CD4-positive, alpha-beta T cell (primary cell): ENCODE results near the gene TEKT4. TPM values are rescaled to one million over a fixed set of nuclear protein-coding genes. Genes with fewer than 3 reads are reported as not detected.
"Not testable (repeated sequence)": the region's sequence is repeated elsewhere in the genome, so short reads cannot be mapped to it uniquely, and the experiment has no call there.

ENCODE experiments used
- ATAC-seq: fragments of 200-7000 bp; cut with Tn5 transposase; one replicate; pipeline ENCODE4 v1.10.0; 2022; ENCODE audit warnings: mild to moderate bottlenecking; ENCODE audit not compliant: poor library complexity
- CTCF ChIA-PET: fragments of 350-600 bp; sonication (Branson Sonifier 250); formaldehyde crosslinking; loops from one replicate; lab custom pipeline; 2021; ENCODE audit warnings: antibody characterized with exemption, inconsistent platforms; lab: Charles Lee
- POLR2A ChIA-PET: fragments of 350-600 bp; sonication (Branson Sonifier 250); formaldehyde crosslinking; loops from one replicate; lab custom pipeline; 2021; ENCODE audit warnings: antibody characterized with exemption, inconsistent platforms; lab: Charles Lee
- DNase-seq, 14 experiments: peaks; one replicate each; pipeline ENCODE4 v3.0.0-alpha.2; 2013 to 2020; ENCODE audit warnings: mixed read lengths in 2 of 14
- H3K27ac ChIP-seq, 2 donors: one replicate each; pipeline versions ENCODE4 v1.5.1 to v1.7.0; 2013; ENCODE audit warnings: low read length in 2 of 2, low read depth in 1 of 2, mild to moderate bottlenecking in 1 of 2
- H3K27me3 ChIP-seq, 2 experiments: 1 replicate in 1 of 2; 2 replicates in 1 of 2; pipeline versions ENCODE4 v1.6.1 to v1.7.0; 2013; ENCODE audit warnings: low read length in 2 of 2, control low read depth in 1 of 2, mild to moderate bottlenecking in 1 of 2, moderate library complexity in 1 of 2; ENCODE audit not compliant: insufficient read depth in 2 of 2, control insufficient read depth in 1 of 2
- H3K36me3 ChIP-seq: one replicate; pipeline ENCODE4 v1.6.1; 2013; ENCODE audit warnings: low read length, control low read depth; ENCODE audit not compliant: insufficient read depth
- H3K4me1 ChIP-seq: one replicate; pipeline ENCODE4 v1.6.1; 2013; ENCODE audit warnings: low read length, control low read depth; ENCODE audit not compliant: insufficient read depth
- H3K4me3 ChIP-seq: one replicate; pipeline ENCODE4 v1.5.1; 2013; ENCODE audit warnings: mild to moderate bottlenecking, low read length, moderate library complexity
- H3K9me3 ChIP-seq, 2 experiments: 1 replicate in 1 of 2; 2 replicates in 1 of 2; pipeline versions ENCODE4 v1.6.1 to v1.7.0; 2013; ENCODE audit warnings: low read length in 2 of 2, mild to moderate bottlenecking in 2 of 2, control low read depth in 1 of 2, moderate library complexity in 1 of 2; ENCODE audit not compliant: control insufficient read depth in 1 of 2, insufficient read depth in 1 of 2
- H3K27ac Mint-ChIP-seq: one replicate; pipeline ENCODE4 v1.8.0; 2020; ENCODE audit warnings: mixed read lengths
- H3K27me3 Mint-ChIP-seq: one replicate; pipeline ENCODE4 v1.8.0; 2021; ENCODE audit warnings: mixed read lengths
- H3K36me3 Mint-ChIP-seq: one replicate; pipeline ENCODE4 v1.8.0; 2021; ENCODE audit warnings: low read depth, mixed read lengths
- H3K4me1 Mint-ChIP-seq: one replicate; pipeline ENCODE4 v1.8.0; 2021; ENCODE audit warnings: low read depth, mixed read lengths
- H3K4me3 Mint-ChIP-seq: one replicate; pipeline ENCODE4 v1.8.0; 2020; ENCODE audit warnings: mild to moderate bottlenecking, mixed read lengths
- H3K9me3 Mint-ChIP-seq: one replicate; pipeline ENCODE4 v1.8.0; 2020; ENCODE audit warnings: mixed read lengths
- CTCF ChIP-seq: fragments of 200-600 bp; IDR thresholded peaks from one replicate; pipeline ENCODE4 v1.8.0; 2022; ENCODE audit warnings: antibody characterized with exemption, mild to moderate bottlenecking
- intact Hi-C, 2 experiments: fragments of 100-400 bp; cut with DNase I in 1 of 2; cut with micrococcal nuclease in 1 of 2; formaldehyde crosslinking; loops; one replicate each; pipeline versions ENCODE4 v1.15.1 to v1.9.0; 2023 to 2025; cut with DNase I, micrococcal nuclease
- polyA plus RNA-seq, 2 donors: library from polyadenylated mRNA; unstranded; fragments of 120-200 nt; gene quantifications; one replicate each; pipeline ENCODE4 v1.2.1, GENCODE V29; 2013
- total RNA-seq, 174 experiments: library from RNA in 2 of 174; stranded (reverse) in 2 of 174; gene quantifications; one replicate each; pipeline ENCODE4 v1.2.3 and lab custom pipeline; 2021 to 2026

TEKT4 gene
- total RNA-seq: not detected
- polyA plus RNA-seq (2013, experiment 1 of 2): not detected
- 0.05 TPM for polyA plus RNA-seq (2013, experiment 2 of 2)
- 0 to 0.15 (median 0) reads per million in 172 experiments for total RNA-seq (lab: John Stamatoyannopoulos, UW)

GRCh38 chr2:94871226-94872087 lies at the start of gene TEKT4:
Gene TEKT4, plus strand, starts transcription at chr2:94871430. Its CDS starts 150 bp downstream, at chr2:94871580.
- Mint-ChIP-seq H3K9me3 (no peaks in the 10 kb centered on the region), H3K36me3 (no peaks in the 10 kb centered on the region), H3K27me3 (peaks cover 32% of the 10 kb centered on the region), H3K4me3 (no peak within 1 kb of the TSS), H3K27ac (no peak within 1 kb of the TSS), H3K4me1 (no peaks in the 10 kb centered on the region)
- DNase-seq: no peak
- intact Hi-C loops: loop anchor here in 1 of 2 experiments (5.0 kb wide), 1 partner anchor 246 kb away; no protein-coding TSS in a partner anchor
- H3K27ac ChIP-seq: no peak within 1 kb of the TSS
- H3K4me3 ChIP-seq: no peak within 1 kb of the TSS
- TF ChIP-seq CTCF: no peak
- H3K9me3 ChIP-seq: peaks cover 0 to 15% of the 10 kb centered on the region in 2 experiments
- H3K4me1 ChIP-seq: peaks cover 6% of the 10 kb centered on the region
- peaks cover 2 to 4% of the 10 kb centered on the region in 2 experiments for H3K27me3 ChIP-seq
- H3K36me3 ChIP-seq: no peaks in the 10 kb centered on the region
- ChIA-PET POLR2A (no interaction called here), CTCF (no interaction called here)
- no peak for ATAC-seq

GRCh38 chr2:94839224-94839623 lies 32.0 kb upstream of the TEKT4 start:
- H3K4me3 ChIP-seq, DNase-seq, intact Hi-C loops, H3K9me3 Mint-ChIP-seq, H3K4me3 Mint-ChIP-seq, H3K4me1 Mint-ChIP-seq, H3K27ac Mint-ChIP-seq, H3K4me1 ChIP-seq, H3K36me3 Mint-ChIP-seq, H3K36me3 ChIP-seq, POLR2A ChIA-PET, CTCF ChIA-PET, ATAC-seq, H3K27me3 ChIP-seq, H3K27ac ChIP-seq, H3K9me3 ChIP-seq: not testable (repeated sequence)
- H3K27me3 Mint-ChIP-seq: peaks cover 18% of the 10 kb centered on the region

- H3K36me3 Mint-ChIP-seq, H3K36me3 ChIP-seq, H3K9me3 ChIP-seq, ATAC-seq, intact Hi-C loops, H3K4me3 ChIP-seq, POLR2A ChIA-PET, H3K4me1 ChIP-seq, H3K27ac Mint-ChIP-seq, H3K27ac ChIP-seq, H3K4me3 Mint-ChIP-seq, CTCF ChIA-PET, H3K9me3 Mint-ChIP-seq, H3K4me1 Mint-ChIP-seq, DNase-seq: not testable (repeated sequence)
- H3K27me3 ChIP-seq: peaks cover 15% of the 10 kb centered on the region in 2 experiments
- peaks cover 36% of the 10 kb centered on the region for H3K27me3 Mint-ChIP-seq
These were observed 14.4 kb upstream of the TEKT4 start for GRCh38 chr2:94856856-94857255.

GRCh38 chr2:94857367-94858162 lies 13.7 kb upstream of the TEKT4 start:
- H3K27me3 ChIP-seq: peaks cover 18 to 20% of the 10 kb centered on the region in 2 experiments
- DNase-seq, CTCF ChIA-PET, ATAC-seq, H3K4me1 Mint-ChIP-seq, H3K4me3 ChIP-seq, H3K36me3 ChIP-seq, H3K36me3 Mint-ChIP-seq, intact Hi-C loops, H3K4me1 ChIP-seq, H3K4me3 Mint-ChIP-seq, H3K9me3 Mint-ChIP-seq, POLR2A ChIA-PET, H3K27ac ChIP-seq, H3K27ac Mint-ChIP-seq: not testable (repeated sequence)
- peaks cover 0 to 11% of the 10 kb centered on the region in 2 experiments for H3K9me3 ChIP-seq
- peaks cover 39% of the 10 kb centered on the region for H3K27me3 Mint-ChIP-seq

GRCh38 chr2:94858163-94858888 lies 12.9 kb upstream of the TEKT4 start:
- H3K4me3 Mint-ChIP-seq, H3K4me3 ChIP-seq, DNase-seq, H3K9me3 Mint-ChIP-seq, H3K4me1 Mint-ChIP-seq, H3K27ac ChIP-seq, POLR2A ChIA-PET, H3K36me3 Mint-ChIP-seq, CTCF ChIA-PET, H3K36me3 ChIP-seq, intact Hi-C loops, ATAC-seq, H3K4me1 ChIP-seq, H3K27ac Mint-ChIP-seq: not testable (repeated sequence)
- H3K27me3 Mint-ChIP-seq: peaks cover 45% of the 10 kb centered on the region
- Histone ChIP-seq H3K9me3 (peaks cover 0 to 16% of the 10 kb centered on the region in 2 experiments), H3K27me3 (peaks cover 19 to 20% of the 10 kb centered on the region in 2 experiments)
